GM20431 (cell line): ENCODE results near the gene S100A1.
"Not testable (repeated sequence)": the region's sequence is repeated elsewhere in the genome, so short reads cannot be mapped to it uniquely, and the experiment has no call there.

Experiments used
- in situ Hi-C: fragments of 300-500 bp; cut with MseI, MboI; formaldehyde crosslinking; loops from one replicate; pipeline ENCODE4 v1.15.0; 2020; ENCODE audit warnings: low sequenced_read_pairs; ENCODE audit not compliant: unreplicated experiment

The S100A1 gene

DNA sequence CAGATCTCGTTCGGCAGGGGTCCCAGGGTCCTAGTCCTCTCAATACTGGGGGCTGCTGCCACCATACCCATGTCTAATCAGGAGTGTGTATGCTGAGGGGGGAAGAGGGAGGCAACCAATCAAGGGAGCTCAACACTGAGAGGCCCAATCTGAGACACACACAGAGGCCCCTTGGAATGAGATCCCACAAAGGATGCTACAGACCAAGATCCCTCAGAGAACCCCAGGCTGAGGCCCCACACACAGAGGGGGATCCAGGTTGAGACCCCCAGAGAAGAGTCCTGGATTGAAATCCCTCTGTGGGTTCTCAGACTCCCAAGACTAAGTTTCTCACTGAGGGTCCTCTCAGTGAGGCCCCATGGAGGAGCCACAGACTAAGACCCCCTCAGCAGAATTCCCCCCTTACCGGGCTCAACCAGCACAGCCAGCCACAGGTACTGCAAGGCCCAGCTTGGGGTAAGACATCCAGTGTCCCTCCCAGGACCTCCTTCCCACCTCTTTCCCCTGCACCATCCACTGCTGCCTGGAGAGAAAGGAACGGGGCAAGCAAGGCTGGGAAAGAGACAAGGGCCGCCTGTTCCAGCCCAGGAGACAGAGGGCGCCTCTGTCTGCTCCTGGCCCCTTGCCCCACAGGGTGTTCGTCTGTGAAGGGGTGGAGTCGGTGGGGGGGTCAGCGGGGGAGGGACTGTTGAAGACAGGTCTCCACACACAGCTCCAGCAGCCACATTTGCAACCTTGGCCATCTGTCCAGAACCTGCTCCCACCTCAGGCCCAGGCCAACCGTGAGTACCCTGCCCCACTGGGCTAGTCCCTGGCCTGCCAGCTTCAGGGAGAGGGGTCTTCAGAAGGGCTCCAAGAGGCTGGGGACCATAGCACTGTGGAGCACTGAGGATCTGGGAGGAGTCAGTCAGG lies at the start of gene S100A1:
TSS of gene S100A1 (plus strand) at position 720 of the 912 bp plus-strand sequence. CDS start 2,088 bp downstream, outside the sequence.
- in situ Hi-C loops: no loop called here

DNA sequence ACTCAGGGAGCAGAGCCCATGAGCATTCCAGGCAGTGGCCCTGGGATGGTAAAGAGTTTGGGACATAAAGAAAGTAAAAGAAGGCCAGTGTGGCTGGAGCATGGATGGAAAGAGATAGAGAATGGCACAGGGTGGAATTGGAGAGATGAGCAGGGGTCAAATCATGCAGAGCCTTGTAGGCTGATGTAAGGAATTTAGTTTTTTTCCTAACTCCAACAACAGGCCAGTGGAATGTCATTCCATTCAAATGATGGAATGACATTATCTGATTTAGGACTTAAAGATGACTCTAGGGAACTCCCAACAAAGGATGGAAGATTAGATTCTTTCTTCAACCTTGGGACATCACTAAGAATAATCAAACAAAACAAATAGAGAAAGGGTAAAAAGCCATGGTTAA lies 49.7 kb upstream of the S100A1 start:
- in situ Hi-C loops: no loop called here

DNA sequence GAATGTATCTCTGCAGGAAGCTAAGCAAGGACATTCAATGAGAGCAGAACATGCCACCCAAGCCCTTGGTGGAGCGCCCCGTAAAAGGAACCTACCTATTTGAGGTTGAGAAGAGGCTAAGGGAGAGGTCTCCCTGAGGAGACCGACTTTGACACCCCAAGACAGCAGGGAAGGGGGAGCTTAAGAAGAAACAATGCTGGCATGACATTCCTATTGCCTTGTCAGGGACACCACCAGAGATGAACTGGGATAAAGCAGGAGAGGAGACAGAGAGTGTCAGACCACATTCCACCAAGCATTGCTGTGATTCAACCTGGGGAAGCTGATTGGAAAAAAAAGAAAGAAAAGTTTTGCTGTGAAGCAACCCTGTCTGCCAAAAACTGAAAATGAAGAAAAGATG lies 49.3 kb upstream of the S100A1 start:
- in situ Hi-C loops: no loop called here

DNA sequence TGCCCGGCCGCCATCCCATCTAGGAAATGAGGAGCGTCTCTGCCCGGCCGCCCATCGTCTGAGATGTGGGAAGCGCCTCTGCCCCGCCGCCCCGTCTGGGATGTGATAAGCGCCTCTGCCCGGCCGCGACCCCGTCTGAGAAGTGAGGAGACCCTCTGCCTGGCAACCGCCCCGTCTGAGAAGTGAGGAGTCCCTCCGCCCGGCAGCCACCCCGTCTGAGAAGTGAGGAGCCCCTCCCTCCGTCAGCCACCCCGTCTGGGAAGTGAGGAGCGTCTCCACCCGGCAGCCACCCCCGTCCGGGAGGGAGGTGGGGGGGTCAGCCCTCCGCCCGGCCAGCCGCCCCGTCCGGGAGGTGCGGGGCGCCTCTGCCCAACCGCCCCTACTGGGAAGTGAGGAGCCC lies 45.4 kb upstream of the S100A1 start:
- in situ Hi-C loops: not testable (repeated sequence)

DNA sequence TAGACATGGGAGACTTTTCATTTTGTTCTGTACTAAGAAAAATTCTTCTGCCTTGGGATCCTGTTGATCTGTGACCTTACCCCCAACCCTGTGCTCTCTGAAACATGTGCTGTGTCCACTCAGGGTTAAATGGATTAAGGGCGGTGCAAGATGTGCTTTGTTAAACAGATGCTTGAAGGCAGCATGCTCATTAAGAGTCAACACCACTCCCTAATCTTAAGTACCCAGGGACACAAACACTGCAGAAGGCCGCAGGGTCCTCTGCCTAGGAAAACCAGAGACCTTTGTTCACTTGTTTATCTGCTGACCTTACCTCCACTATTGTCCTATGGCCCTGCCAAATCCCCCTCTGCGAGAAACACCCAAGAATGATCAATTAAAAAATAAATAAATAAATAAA lies 44.7 kb upstream of the S100A1 start:
- in situ Hi-C loops: not testable (repeated sequence)

DNA sequence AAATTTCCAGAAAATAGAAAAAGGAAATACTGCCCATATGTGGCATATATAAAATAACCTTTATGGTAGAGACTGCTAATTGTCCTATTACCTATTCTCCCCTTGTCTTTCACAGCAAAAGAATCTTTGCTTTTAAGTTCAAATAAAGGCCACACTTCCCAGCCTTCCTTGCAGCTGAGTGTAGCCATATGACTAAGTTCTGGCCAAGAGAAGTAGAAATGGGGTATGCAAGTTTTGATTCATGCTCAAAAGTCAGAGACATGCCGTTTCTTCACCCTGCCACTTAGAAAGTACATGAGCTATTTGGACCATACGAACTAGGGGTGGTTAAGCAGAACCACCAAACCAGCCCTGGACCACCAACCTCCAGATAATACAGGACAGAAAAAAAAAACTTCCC lies 44.3 kb upstream of the S100A1 start:
- in situ Hi-C loops: no loop called here

DNA sequence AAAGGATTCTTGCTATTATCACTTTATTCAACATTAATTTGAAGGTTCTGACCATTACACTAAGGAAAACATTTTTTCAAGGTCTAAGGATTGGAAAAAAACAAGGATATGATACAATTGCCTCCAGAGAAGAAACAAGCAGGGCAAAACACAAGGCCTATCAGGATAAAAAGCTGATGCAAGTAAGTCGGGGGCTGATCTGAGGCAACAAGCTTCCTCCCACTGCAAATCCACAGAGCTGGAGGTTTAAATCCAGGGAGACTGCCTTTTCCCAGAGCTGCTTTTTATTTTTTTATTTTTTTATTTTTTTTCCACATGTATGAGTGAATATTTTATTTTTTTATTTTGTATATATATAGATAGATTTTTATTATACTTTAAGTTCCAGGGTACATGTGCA lies 43.2 kb upstream of the S100A1 start:
- in situ Hi-C loops: no loop called here

DNA sequence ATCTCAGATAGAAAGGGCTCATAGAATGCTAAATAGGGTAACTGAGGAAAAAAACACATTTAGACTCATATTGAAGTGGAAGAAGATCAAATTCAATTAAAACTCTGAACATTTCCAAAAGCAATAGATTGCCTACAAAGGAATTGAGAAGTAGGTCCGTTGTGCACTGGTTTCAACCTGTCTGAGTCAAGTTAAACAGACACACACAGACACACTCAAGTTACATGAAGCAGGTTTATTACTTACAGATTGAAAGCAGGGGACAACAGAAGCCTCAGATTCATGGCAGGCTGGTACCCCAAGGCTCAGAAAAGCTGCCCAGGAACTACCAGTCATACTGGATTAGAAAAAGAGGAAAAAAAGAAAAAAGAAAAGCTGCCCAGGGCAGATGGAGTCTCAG lies 41.9 kb upstream of the S100A1 start:
- in situ Hi-C loops: no loop called here

DNA sequence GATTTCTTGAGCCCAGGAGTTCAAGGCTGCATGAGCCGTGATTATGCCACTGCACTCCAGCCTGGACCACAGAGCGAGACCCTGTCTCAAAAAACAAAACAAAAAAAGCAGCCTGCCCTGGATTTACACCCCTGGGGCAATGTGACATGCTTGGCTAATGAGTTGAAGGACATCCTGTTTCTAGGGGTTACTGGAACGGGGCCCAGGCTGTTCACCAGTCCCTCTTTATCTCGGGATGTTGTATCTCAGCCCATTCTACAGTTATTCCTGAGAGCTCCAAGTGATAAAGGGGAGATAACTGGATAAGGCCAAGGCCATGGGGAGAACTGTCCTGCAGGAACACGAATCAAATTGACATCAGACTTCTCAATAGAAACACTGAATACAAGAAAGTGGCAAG lies 40.9 kb upstream of the S100A1 start:
- in situ Hi-C loops: no loop called here

DNA sequence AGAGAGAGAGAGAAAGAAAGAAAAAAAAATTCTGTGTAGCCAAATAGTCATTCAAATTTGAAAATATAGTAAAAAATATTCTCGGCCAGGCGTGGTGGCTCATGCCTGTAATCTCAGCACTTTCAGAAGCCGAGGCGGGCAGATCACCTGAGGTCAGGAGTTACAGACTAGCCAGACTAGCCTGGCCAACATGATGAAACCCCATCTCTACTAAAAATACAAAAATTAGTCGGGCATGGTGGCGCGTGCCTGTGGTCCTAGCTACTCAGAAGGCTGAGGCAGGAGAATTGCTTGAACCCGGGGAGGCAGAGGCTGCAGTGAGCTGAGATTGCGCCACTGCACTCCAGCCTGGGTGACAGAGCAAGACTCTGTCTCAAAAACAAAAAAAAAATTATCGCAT lies 40.2 kb upstream of the S100A1 start:
- in situ Hi-C loops: not testable (repeated sequence)

DNA sequence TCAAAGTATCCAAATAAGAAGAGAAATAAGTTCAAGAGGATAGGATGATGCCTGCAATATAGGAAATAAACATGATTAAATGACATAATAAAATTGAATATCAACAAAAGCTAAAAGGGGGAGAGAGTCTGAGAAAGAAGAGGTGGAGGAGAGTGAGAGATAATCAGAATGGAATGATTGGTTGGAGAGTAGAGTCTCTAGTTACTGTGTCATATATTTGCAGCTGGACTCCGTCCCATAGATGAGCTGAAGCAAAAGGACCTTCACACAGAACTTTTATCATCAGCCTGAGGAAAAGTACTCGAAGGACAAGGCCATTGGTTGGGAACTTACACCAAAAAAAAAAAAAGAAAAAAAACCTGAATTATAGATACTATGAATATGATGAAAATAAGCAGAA lies 39.8 kb upstream of the S100A1 start:
- in situ Hi-C loops: no loop called here

DNA sequence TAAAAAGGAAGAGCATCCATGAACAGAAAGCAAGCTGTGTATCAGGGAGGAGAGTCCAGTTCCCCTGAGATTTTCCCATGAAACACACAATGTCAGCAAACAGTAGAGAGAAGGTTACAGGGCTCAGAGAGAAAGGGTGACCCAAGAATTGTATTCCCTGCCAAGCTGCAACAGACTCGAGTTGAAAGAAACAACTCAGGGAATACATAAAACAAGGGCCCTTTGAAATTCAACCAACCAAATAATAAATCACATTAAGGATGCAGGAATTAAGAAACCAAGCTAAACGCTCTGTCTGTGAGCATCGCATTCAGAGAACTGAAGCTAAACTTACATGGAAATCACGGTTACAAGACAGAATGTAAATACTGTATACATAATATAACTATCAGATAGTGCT lies 35.5 kb upstream of the S100A1 start:
- in situ Hi-C loops: no loop called here

DNA sequence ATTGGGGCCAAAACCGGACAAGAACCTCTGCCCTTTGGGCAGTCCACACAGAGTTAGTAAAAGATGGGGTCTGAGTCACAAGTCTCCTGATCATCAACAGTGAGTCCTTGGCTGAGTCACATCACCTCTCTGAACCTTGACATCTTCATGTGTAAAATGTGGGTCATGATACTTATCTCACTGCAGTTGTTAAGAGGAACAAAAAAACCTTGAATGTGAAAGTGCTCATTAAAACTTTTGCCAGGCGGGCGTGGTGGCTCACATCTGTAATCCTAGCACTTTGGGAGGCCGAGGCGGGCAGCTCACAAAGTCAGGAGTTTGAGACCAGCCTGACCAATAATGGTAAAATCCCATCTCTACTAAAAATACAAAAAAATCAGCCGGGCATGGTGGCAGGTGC lies 31.0 kb upstream of the S100A1 start:
- in situ Hi-C loops: no loop called here

DNA sequence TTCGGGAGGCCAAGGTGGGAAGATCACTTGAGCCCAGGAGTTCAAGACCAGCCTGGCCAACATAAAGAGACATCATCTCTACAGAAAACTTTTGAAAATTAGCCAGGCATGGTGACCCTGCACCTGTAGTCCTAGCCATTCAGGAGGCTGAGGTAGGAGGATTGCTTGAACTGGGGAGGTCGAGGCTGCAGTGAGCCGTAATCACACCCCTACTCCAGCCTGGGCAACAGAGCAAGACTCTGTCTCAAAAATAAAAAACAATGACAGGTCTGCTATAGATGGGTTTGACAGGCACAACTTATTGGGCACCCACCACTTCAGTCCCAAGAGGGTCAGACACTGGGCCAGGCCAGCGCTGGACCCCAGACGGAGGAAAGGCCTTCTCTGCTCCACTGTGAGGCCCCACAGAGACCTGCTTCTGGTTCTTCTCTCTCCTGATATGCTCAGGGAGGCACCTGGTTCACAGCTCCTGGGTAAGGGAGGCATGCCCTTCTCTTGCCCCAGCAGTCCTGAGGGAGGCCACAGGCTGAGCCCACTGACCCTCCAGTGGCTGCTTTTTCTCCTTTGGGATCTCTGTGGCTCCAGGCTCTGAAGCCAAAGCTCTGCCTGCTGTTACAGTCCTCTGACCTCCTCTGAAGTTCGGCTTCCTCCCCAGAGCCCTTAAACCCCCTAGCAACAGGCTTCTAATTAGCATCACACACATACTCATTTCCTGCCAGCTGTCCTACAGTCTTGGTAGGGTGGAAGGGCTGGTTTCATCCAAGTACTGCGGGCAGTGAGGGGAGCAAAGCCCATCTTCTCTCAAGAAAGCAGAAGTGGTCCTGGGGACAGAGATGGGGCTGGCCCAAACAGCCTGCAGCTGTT lies 29.7 kb upstream of the S100A1 start:
- in situ Hi-C loops: no loop called here

DNA sequence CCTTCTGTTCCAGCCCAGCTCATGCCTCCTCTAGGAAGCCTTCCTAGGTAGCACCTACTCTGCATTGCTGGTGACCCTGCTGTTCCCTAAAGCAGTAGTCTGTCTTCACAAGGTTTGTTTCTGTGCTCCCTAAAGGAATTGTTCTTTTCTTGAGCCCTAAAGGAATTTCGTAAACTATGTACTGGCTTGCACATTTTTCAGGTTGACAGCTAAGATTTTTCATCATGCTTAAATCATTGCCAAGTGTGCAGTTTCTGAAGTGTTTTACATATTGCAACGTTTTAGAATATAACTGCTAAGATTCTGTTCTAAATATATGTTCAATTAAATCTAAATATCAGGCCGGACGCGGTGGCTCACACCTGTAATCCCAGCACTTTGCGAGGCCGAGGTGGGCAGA lies 28.4 kb upstream of the S100A1 start:
- in situ Hi-C loops: no loop called here

DNA sequence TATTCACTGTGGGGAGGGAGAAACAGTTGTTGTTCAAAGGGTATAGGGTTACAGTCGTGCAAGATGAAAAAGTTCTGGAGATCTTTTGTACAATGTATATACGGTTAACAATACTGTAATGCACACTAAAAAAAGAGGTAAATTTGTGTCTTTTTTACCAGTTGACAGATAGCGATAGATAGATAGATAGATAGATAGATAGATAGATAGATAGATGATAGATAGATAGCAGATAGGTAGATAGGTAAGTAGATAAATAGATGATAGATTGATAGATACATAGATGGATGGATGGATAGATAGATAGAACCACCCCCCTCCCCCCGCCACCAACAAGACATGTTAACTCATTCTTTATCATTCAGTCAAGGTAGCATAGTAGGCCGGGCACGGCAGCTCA lies 25.5 kb upstream of the S100A1 start:
- in situ Hi-C loops: no loop called here

DNA sequence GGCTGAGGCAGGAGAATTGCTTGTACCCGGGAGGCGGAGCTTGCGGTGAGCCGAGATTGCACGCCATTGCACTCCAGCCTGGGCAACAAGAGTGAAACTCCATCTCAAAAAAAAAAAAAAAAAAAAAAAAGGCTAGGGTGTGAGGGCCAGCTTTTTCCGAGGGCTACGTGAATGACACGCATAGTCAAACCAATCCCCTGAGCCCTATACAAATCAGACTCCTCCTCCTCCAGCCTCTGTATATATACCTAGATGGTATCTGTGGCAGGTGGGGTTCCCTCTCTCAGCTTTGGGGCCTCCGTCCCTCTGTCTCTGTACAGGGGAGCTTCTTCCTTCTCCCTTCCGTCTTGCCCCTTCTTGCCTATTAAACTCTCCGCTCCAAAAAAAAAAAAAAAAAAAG lies 22.0 kb upstream of the S100A1 start:
- in situ Hi-C loops: no loop called here

DNA sequence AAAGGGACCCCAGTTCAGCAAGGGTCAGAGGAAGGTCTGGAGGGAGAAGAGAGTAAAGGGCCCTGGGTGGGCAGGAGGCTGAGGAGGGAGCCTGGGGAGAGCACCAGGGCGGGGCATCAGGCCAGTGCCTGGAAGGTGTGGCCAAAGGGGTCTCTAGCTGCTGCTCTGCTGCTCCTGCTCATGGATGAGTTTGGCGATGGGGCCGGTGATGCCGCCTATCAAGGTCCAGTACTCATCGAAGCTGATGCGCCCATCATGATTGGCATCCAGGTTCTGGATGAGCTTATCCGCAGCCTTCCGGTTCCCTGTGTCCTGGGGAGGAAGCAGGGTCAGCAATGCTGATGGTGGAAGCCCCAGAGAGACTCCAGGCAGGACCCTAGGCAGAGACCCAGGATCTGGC lies 20.9 kb upstream of the S100A1 start:
- in situ Hi-C loops: no loop called here

DNA sequence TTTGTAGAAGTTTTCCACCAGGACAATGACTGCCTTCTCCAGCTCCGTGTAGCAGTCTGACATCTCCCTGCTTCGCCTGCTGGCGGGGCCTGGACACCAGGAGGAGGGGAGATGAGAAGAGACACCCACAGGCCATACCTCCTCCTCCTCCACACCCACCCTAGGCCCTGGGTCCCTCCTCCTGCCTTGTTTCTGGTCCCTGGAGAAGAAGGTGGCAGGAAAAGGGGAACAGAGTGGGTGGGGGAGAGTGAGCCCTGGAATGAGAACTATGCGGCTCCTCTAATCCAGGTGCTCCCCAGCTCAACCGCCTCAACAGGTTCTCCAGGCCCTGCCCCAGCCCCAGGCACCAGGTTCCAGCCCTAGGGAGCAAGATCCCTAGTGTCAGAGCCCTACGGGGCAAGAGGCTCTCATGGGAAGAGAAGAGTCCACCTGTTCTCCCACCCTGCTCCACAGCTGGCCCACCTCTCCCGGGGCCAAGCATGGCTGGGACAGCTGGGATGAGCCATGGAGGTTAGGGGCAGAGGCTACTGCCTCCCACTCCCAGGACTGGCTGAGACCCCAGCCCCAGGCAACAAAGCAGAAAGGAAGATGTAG lies 20.0 kb upstream of the S100A1 start:
- in situ Hi-C loops: no loop called here

DNA sequence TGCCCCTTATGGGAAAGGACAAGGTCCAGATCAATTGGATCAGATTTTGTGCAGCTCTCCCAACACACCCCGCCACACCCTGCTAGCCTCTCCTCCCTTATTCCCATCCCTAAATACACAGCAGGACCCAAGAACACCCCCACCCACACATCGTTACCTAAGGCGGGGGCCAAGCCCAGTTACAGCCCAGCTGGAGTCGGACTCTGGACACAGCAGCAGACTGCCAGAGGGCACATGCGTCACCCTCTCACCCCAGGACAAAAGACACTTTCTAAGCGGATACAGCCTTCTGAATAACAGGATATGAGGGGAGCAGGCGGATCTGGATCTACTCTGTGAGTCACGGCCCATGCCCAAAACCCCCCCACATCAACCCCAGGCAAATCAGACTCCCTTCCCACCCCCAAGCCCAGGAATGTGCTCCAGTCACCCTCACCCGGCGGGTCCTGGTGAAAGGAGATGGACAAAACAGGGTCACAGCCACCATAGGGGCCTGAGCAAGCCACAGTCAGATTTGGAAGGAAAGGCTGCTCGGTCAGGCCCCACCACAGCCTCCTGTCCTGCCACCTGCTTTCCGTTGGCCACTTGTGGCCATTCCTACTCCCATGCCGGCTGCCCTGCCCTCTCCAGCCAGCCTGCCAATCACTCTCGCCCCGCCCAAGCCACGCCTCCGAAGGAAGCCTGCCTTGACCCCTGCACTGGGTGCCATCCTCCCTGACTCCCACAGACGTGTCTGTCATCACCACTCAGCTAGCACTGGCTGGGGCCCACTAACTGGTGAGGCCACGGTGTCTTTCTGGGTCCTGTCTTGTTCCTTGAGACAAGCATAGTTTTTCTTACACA lies 19.3 kb upstream of the S100A1 start:
- in situ Hi-C loops: no loop called here
